ENCODE measurements around the gene PTH1R.

DNA sequence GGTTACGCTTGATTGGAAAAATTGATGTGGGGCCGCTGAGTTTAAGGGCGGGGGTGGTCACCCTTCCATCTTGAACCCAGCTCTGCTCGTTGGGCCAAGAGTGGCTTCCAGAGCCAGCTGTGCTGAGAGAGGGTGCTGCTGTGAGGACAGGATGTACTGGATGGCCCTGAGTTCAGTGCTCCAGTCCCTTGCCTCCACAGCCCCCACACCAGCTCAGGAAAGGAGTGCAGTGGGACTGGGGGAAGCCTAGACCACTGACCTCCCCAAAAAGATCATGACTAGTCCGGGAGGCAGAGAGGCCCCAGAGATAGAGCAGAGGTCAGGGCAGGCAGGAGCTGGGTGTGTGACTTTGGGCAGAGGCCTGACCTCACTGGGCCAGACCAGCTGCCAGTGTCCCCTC lies 4.0 kb upstream of the PTH1R start:
- TF ChIP-seq, protein P1, sequence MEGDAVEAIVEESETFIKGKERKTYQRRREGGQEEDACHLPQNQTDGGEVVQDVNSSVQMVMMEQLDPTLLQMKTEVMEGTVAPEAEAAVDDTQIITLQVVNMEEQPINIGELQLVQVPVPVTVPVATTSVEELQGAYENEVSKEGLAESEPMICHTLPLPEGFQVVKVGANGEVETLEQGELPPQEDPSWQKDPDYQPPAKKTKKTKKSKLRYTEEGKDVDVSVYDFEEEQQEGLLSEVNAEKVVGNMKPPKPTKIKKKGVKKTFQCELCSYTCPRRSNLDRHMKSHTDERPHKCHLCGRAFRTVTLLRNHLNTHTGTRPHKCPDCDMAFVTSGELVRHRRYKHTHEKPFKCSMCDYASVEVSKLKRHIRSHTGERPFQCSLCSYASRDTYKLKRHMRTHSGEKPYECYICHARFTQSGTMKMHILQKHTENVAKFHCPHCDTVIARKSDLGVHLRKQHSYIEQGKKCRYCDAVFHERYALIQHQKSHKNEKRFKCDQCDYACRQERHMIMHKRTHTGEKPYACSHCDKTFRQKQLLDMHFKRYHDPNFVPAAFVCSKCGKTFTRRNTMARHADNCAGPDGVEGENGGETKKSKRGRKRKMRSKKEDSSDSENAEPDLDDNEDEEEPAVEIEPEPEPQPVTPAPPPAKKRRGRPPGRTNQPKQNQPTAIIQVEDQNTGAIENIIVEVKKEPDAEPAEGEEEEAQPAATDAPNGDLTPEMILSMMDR (conservative IDR thresholded peaks at IDR 0.05 in 1 of 2, IDR thresholded peaks at IDR 0.05 in 1 of 2; ENCODE audit: extremely low read depth in 1 of 2, insufficient read depth in 1 of 2, low read depth in 1 of 2, low read length in 2 of 2) = no peak
- no peak for TF ChIP-seq EZH2 (IDR thresholded peaks at IDR 0.05; ENCODE audit: borderline replicate concordance, low read length)

Measured in mammary epithelial cell (primary cell).